Measurements from ENCODE around the gene HERPUD2.

DNA sequence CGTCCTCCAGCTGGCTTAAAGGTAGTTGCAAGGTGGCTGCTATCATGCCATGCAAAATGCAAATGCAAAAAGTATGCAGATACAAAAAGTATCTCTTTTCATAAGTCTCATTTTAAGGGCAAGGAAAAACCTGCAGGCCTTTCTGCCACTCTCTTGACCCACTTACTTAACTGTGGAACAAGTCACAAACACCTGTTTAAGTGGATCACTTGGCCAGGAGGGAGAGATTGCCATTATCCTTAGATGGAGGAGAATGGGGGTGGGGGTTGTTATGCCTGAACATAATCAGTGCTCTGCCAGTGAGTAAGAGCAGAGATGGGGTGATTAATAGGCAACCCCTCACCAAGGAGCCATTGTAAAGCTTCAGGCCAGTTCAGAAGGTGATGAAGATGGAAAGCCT, 25.1 kb upstream of the HERPUD2 start:
- TF ChIP-seq EP300 (IDR thresholded peaks at IDR 0.05) (no peak), POLR2A (IDR thresholded peaks at IDR 0.05) (no peak), POLR2AphosphoS5 (IDR thresholded peaks at IDR 0.05) (no peak)
- TF ChIP-seq, protein P1, sequence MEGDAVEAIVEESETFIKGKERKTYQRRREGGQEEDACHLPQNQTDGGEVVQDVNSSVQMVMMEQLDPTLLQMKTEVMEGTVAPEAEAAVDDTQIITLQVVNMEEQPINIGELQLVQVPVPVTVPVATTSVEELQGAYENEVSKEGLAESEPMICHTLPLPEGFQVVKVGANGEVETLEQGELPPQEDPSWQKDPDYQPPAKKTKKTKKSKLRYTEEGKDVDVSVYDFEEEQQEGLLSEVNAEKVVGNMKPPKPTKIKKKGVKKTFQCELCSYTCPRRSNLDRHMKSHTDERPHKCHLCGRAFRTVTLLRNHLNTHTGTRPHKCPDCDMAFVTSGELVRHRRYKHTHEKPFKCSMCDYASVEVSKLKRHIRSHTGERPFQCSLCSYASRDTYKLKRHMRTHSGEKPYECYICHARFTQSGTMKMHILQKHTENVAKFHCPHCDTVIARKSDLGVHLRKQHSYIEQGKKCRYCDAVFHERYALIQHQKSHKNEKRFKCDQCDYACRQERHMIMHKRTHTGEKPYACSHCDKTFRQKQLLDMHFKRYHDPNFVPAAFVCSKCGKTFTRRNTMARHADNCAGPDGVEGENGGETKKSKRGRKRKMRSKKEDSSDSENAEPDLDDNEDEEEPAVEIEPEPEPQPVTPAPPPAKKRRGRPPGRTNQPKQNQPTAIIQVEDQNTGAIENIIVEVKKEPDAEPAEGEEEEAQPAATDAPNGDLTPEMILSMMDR (IDR thresholded peaks at IDR 0.05): no peak

Measured in suprapubic skin (tissue), 4 donors.